Large intestine (tissue), 3 donors: Measurements from ENCODE around the gene SLC6A18. TPM values are rescaled to one million over a fixed set of nuclear protein-coding genes. Genes with fewer than 3 reads are reported as not detected.

Source experiments
- DNase-seq, 2 donors: peaks; one replicate each; pipeline versions ENCODE4 v3.0.0 to v3.0.0-alpha.2; 2013
- H3K27ac ChIP-seq: one replicate; pipeline ENCODE4 v1.5.1; 2013; ENCODE audit warnings: low read length
- H3K27me3 ChIP-seq: 2 replicates; pipeline ENCODE4 v1.6.1; 2013; ENCODE audit warnings: low read length; ENCODE audit not compliant: control insufficient read depth, insufficient read depth
- H3K36me3 ChIP-seq: 2 replicates; pipeline ENCODE4 v1.6.1; 2013; ENCODE audit warnings: low read length; ENCODE audit not compliant: control insufficient read depth, insufficient read depth
- H3K4me1 ChIP-seq: one replicate; pipeline ENCODE4 v1.6.1; 2013; ENCODE audit warnings: low read length; ENCODE audit not compliant: control insufficient read depth, insufficient read depth
- H3K4me3 ChIP-seq: one replicate; pipeline ENCODE4 v1.5.1; 2013; ENCODE audit warnings: low read length
- H3K9me3 ChIP-seq: one replicate; pipeline ENCODE4 v1.6.1; 2013; ENCODE audit warnings: mild to moderate bottlenecking, low read depth, low read length, moderate library complexity; ENCODE audit not compliant: control insufficient read depth
- WGBS: methylation state at CpG from one replicate; pipeline ENCODE4 v1.1.5; 2013; ENCODE audit warnings: low lambda C conversion rate; ENCODE audit not compliant: insufficient coverage; 5-methylcytosine and 5-hydroxymethylcytosine counted together
- polyA plus RNA-seq: library from polyadenylated mRNA; unstranded; fragments of 120-200 nt; gene quantifications from one replicate; pipeline ENCODE4 v1.2.1, GENCODE V29; 2013

SLC6A18 gene
- polyA plus RNA-seq, 1 donor, result 0.03 TPM

GRCh38 chr5:1244255-1244654, 19.1 kb downstream of the SLC6A18 start:
- H3K36me3 ChIP-seq, result no peaks in the 10 kb centered on the region
- DNase-seq, result no peak
- H3K4me1 ChIP-seq, result peaks cover 16% of the 10 kb centered on the region
- no peak overlapping the region for H3K4me3 ChIP-seq
- no peak overlapping the region for H3K27ac ChIP-seq
- no CpG with 5 or more reads among the region's 21 CpGs for WGBS
- H3K9me3 ChIP-seq, result peaks cover 4% of the 10 kb centered on the region
- H3K27me3 ChIP-seq, result peaks cover 37% of the 10 kb centered on the region

GRCh38 chr5:1244976-1245375, 19.8 kb downstream of the SLC6A18 start:
- Histone ChIP-seq H3K36me3 (no peaks in the 10 kb centered on the region), H3K4me1 (peaks cover 11% of the 10 kb centered on the region), H3K27ac (no peak overlapping the region), H3K9me3 (peaks cover 4% of the 10 kb centered on the region), H3K27me3 (peaks cover 37% of the 10 kb centered on the region), H3K4me3 (no peak overlapping the region)
- WGBS, result no CpG with 5 or more reads among the region's 10 CpGs
- no peak for DNase-seq

GRCh38 chr5:1245905-1246576, 20.9 kb downstream of the SLC6A18 start:
- no peak overlapping the region for H3K27ac ChIP-seq
- no CpG with 5 or more reads among the region's 58 CpGs for WGBS
- H3K4me3 ChIP-seq, result no peak overlapping the region
- H3K4me1 ChIP-seq, result peaks cover 13% of the 10 kb centered on the region
- peaks cover 37% of the 10 kb centered on the region for H3K27me3 ChIP-seq
- H3K36me3 ChIP-seq, result no peaks in the 10 kb centered on the region
- H3K9me3 ChIP-seq, result peaks cover 4% of the 10 kb centered on the region
- no peak for DNase-seq

- no CpG with 5 or more reads among the region's 43 CpGs for WGBS
- Histone ChIP-seq H3K4me3 (no peak overlapping the region), H3K27me3 (peaks cover 37% of the 10 kb centered on the region)
These were observed 21.7 kb downstream of the SLC6A18 start for GRCh38 chr5:1246711-1247431.

GRCh38 chr5:1247811-1248210, 22.6 kb downstream of the SLC6A18 start:
- no peak overlapping the region for H3K27ac ChIP-seq
- H3K4me3 ChIP-seq, result no peak overlapping the region
- peaks cover 37% of the 10 kb centered on the region for H3K27me3 ChIP-seq
- peaks cover 21% of the 10 kb centered on the region for H3K4me1 ChIP-seq
- WGBS, result no CpG with 5 or more reads among the region's 6 CpGs
- DNase-seq, result no peak
- no peaks in the 10 kb centered on the region for H3K36me3 ChIP-seq
- H3K9me3 ChIP-seq, result peaks cover 4% of the 10 kb centered on the region

More at GRCh38 chr5:1246711-1247431, 21.7 kb downstream of the SLC6A18 start:
- H3K36me3 ChIP-seq, result no peaks in the 10 kb centered on the region
- peaks cover 4% of the 10 kb centered on the region for H3K9me3 ChIP-seq
- peaks cover 17% of the 10 kb centered on the region for H3K4me1 ChIP-seq
- DNase-seq, result peak; percentile 40 to 75
- no peak overlapping the region for H3K27ac ChIP-seq

GRCh38 chr5:1249366-1250280, 24.4 kb downstream of the SLC6A18 start:
- Histone ChIP-seq H3K9me3 (peaks cover 10% of the 10 kb centered on the region), H3K27me3 (peaks cover 27% of the 10 kb centered on the region), H3K36me3 (no peaks in the 10 kb centered on the region), H3K4me3 (no peak overlapping the region), H3K27ac (no peak overlapping the region), H3K4me1 (peaks cover 25% of the 10 kb centered on the region)
- no peak for DNase-seq
- WGBS, result no CpG with 5 or more reads among the region's 29 CpGs

GRCh38 chr5:1251678-1252580, 26.7 kb downstream of the SLC6A18 start:
- no CpG with 5 or more reads among the region's 27 CpGs for WGBS
- DNase-seq, result peak; percentile 97 to 99
- peak overlapping the region; percentile 97 for H3K27ac ChIP-seq

GRCh38 chr5:1252681-1253080, 27.5 kb downstream of the SLC6A18 start:
- H3K27ac ChIP-seq, result peak overlapping the region; percentile 97
- whole genome bisulfite sequencing, result no CpG with 5 or more reads among the region's 9 CpGs
- H3K27me3 ChIP-seq, result no peaks in the 10 kb centered on the region
- H3K4me1 ChIP-seq, result peaks cover 25% of the 10 kb centered on the region
- no peak overlapping the region for H3K4me3 ChIP-seq
- peaks cover 6% of the 10 kb centered on the region for H3K9me3 ChIP-seq
- no peak for DNase-seq
- no peaks in the 10 kb centered on the region for H3K36me3 ChIP-seq

More at GRCh38 chr5:1251678-1252580, 26.7 kb downstream of the SLC6A18 start:
- Histone ChIP-seq H3K4me3 (peak overlapping the region; percentile 13), H3K4me1 (peaks cover 25% of the 10 kb centered on the region), H3K36me3 (no peaks in the 10 kb centered on the region), H3K27me3 (peaks cover 4% of the 10 kb centered on the region), H3K9me3 (peaks cover 6% of the 10 kb centered on the region)

- WGBS, result no CpG with 5 or more reads among the region's 33 CpGs
- H3K27ac ChIP-seq, result no peak overlapping the region
These were observed 28.4 kb downstream of the SLC6A18 start for GRCh38 chr5:1253456-1254105.

More at GRCh38 chr5:1253456-1254105, 28.4 kb downstream of the SLC6A18 start:
- H3K36me3 ChIP-seq, result no peaks in the 10 kb centered on the region
- H3K4me3 ChIP-seq, result no peak overlapping the region
- DNase-seq, result no peak
- H3K27me3 ChIP-seq, result no peaks in the 10 kb centered on the region
- H3K4me1 ChIP-seq, result peaks cover 25% of the 10 kb centered on the region
- peaks cover 6% of the 10 kb centered on the region for H3K9me3 ChIP-seq
